Embryonic facial prominence (tissue), 1 donor: ENCODE data around the gene SLC27A5.
"Not testable (repeated sequence)": the region's sequence is repeated elsewhere in the genome, so short reads cannot be mapped to it uniquely, and the experiment has no call there.

Source experiments
- DNase-seq: peaks from one replicate; pipeline ENCODE4 v3.0.0-alpha.2; 2016; ENCODE audit errors: extremely low spot score

The SLC27A5 gene

GRCh38 chr19:58551123-58551497, 39.3 kb upstream of the SLC27A5 start:
- no peak for DNase-seq

- DNase-seq: no peak
These were observed 38.8 kb upstream of the SLC27A5 start for GRCh38 chr19:58550362-58551122.

- DNase-seq: no peak
These were observed 38.0 kb upstream of the SLC27A5 start for GRCh38 chr19:58549664-58550361.

- no peak for DNase-seq
These were observed 37.3 kb upstream of the SLC27A5 start for GRCh38 chr19:58548859-58549663.

GRCh38 chr19:58547323-58548312, 35.8 kb upstream of the SLC27A5 start:
- no peak for DNase-seq

GRCh38 chr19:58546019-58546530, 34.3 kb upstream of the SLC27A5 start:
- DNase-seq: no peak

GRCh38 chr19:58545286-58546018, 33.7 kb upstream of the SLC27A5 start:
- DNase-seq: no peak

GRCh38 chr19:58544591-58545285, 32.9 kb upstream of the SLC27A5 start:
- DNase-seq: no peak

GRCh38 chr19:58543826-58544590, 32.2 kb upstream of the SLC27A5 start, which contains the start of gene TRIM28:
Gene TRIM28, plus strand, starts transcription at chr19:58544064. Its CDS starts 694 bp downstream, at chr19:58544758.
- peak; percentile 99 for DNase-seq

GRCh38 chr19:58542641-58543372, 31.0 kb upstream of the SLC27A5 start:
- not testable (repeated sequence) for DNase-seq

- not testable (repeated sequence) for DNase-seq
These were observed 27.4 kb upstream of the SLC27A5 start for GRCh38 chr19:58539169-58539559.

GRCh38 chr19:58538257-58539168, 26.7 kb upstream of the SLC27A5 start:
- DNase-seq: no peak

GRCh38 chr19:58536852-58537798, 25.3 kb upstream of the SLC27A5 start:
- no peak for DNase-seq

- no peak for DNase-seq
These were observed 24.1 kb upstream of the SLC27A5 start for GRCh38 chr19:58535857-58536256.

- DNase-seq: no peak
These were observed 19.4 kb upstream of the SLC27A5 start for GRCh38 chr19:58531034-58531840.
